ENCODE measurements around the gene TCF15.
"Not testable (repeated sequence)": the region's sequence is repeated elsewhere in the genome, so short reads cannot be mapped to it uniquely, and the experiment has no call there.

The TCF15 gene

DNA sequence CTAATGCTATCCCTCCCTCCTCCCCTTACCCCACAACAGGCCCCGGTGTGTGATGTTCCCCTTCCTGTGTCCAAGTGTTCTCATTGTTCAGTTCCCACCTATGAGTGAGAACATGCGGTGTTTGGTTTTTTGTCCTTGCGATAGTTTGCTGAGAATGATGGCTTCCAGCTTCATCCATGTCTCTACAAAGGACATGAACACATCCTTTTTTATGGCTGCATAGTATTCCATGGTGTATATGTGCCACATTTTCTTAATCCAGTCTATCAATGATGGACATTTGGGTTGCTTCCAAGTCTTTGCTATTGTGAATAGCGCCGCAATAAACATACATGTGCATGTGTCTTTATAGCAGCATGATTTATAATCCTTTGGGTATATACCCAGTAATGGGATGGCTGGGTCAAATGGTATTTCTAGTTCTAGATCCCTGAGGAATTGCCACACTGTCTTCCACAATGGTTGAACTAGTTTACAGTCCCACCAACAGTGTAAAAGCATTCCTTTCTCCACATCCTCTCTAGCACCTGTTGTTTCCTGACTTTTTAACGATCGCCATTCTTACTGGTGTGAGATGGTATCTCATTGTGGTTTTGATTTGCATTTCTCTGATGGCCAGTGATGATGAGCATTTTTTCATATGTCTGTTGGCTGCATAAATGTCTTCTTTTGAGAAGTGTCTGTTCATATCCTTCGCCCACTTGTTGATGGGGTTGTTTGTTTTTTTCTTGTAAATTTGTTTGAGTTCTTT is 31.0 kb downstream of the TCF15 start:
- not testable (repeated sequence) for DNase-seq (ENCODE audit: low read depth)

GRCh38 chr20:577167-577791 is 32.8 kb downstream of the TCF15 start:
- DNase-seq (ENCODE audit: low read depth): no peak

DNA sequence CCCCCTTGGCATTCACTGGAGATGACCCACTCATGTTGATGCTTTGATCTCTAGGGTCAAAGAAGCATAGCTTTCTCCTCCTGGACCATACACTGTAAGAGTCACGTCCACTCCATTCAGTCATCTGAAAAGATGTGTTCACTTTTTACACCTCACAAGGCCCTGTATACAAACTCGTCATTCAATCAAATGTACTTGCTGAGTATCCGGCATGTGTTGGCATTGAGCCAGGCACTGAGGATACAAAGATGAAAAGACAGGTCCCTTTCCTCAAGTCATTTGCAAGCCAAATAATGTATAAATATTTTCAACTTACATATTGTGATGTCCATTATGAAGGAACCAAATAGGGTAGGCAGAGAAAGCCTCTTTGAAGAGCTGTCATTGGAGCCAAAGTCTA is 34.0 kb downstream of the TCF15 start:
- no peak for DNase-seq (ENCODE audit: low read depth)

DNA sequence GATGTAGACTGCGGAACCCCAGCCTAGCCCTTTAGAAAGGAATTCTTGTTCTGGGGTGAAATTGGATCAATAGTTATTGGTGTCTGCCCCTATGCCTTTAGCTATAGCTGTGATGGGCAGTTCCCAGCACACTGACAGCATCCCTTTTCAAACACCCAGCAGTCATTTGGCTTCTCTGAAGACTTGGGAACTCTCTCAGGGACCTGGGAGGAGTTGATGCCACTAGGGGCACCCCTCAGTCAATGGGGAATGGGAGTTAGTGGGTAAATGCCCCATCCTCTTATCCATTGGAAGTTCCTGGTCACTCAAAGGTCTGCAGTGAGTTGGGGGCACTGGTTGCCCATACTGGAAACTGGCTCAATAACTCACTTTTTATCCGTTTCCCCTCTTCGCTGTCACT is 34.9 kb downstream of the TCF15 start:
- no peak for DNase-seq (ENCODE audit: low read depth)

GRCh38 chr20:574297-574942 is 35.7 kb downstream of the TCF15 start:
- no peak for DNase-seq (ENCODE audit: low read depth)

- DNase-seq (ENCODE audit: low read depth): no peak
Observed at GRCh38 chr20:573414-574296, 36.5 kb downstream of the TCF15 start.

DNA sequence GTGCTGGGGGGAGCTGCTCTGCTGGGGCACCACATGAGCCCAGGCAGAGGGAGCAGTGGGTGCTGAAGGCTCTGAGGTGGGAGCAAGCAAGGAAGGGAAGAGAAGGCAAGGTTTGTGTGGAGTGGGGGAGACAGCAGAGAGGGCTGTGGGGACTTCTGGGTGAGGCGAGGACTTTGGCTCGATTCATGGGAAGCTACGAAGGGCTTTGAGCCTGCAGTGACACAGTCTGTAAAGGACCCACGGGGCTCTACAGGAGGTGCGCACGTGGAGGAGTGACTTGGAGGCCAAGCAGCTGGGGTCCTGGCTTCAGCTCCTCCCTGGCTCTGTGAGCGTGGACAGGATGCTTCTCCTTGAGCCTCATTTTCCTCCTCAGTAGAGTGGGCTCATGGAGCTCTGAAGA is 37.4 kb downstream of the TCF15 start:
- DNase-seq (ENCODE audit: low read depth): no peak

- no peak for DNase-seq (ENCODE audit: low read depth)
Observed at GRCh38 chr20:571754-572441, 38.2 kb downstream of the TCF15 start.

GRCh38 chr20:568673-569415 is 41.3 kb downstream of the TCF15 start:
- no peak for DNase-seq (ENCODE audit: low read depth)

GRCh38 chr20:568097-568652 is 41.9 kb downstream of the TCF15 start:
- no peak for DNase-seq (ENCODE audit: low read depth)

GRCh38 chr20:564192-564591 is 45.9 kb downstream of the TCF15 start:
- no peak for DNase-seq (ENCODE audit: low read depth)

DNA sequence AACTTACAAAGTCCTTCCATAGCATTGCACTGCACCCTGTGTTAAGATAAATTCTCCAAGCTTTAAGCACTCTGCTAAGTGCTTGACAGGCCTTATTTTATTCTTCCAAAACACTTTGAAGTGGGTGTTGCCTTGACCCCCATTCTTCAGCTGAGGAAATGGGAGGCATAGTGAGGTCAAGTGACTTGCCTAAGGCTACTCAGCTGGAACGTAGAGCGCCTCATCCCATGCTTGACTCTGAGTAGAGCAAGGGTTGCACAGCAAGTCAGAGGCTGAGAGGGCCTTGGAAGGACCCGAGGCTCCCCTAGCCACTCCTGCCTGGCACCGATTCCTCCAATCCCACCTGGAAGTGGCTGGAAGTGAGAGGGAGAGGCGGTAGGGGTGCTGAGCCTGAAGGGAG is 46.9 kb downstream of the TCF15 start:
- DNase-seq (ENCODE audit: low read depth): no peak

DNA sequence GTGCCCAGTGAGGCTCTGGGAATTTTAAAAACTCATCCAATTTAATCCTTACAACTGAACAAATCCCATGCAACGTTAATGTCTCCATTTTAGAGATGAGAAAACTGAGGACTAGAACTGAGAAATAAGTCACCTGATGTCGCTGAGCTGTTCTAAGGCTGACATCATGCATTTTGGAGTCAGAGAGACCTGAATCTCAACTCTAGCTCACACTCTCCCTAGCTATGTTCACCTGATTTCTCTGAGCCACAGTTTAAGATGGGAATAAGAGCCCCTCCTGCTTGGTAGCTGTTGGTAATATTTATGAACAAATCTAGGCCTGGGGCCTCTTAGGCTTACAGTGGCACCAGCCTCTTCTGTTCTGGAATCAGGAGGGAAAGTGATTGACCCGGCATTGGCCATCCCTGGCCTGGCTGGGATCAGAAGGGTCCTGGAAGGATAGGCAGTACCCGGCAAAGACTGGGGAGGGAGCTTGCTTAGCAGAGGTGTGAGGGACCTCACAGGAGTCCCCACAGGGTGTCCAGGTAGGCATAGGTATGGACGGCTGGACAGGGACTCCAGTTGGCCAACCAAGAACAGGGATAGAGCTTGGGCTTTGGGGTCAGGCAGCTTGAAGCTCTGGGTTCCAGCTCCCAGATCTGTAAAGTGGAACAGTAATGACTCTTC is 47.7 kb downstream of the TCF15 start:
- no peak for DNase-seq (ENCODE audit: low read depth)

DNA sequence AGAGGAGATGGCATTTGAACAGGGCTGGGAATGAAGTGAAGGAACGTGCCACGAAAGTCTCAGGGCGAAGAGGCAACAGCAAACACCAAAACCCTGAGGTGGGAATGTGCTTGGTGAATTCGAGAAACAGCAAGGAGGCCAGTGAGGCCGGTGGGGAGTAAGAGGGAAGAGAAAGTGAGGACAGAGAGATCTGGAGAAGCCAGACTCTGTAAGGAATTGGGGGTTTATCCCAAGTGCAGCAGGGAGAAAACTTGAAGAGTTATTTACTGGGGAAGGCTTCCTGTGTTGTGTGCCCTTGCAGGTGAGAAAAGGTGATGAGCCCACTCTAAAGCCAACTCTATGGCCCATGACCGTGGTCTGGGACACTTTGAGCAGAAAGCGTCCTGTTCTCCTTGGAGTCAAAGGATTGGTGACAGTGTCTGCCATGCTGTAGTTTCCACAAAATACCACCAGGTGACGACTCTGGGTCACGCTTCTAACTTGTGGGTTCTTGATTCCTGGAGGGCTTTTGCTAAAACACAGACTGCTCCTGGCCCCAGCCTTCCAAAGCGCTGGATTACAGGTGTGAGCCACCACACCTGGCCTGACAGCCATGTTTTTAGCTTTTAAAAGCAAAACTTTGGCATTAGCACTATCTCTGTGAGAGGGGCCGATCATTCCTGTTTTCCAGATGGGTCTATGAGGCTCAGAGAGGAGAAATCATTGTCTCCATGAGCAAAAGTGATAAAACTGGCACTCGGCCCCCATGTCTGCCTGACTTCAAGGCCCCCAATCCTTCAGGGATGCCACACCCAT is 48.5 kb downstream of the TCF15 start:
- no peak for DNase-seq (ENCODE audit: low read depth)

DNA sequence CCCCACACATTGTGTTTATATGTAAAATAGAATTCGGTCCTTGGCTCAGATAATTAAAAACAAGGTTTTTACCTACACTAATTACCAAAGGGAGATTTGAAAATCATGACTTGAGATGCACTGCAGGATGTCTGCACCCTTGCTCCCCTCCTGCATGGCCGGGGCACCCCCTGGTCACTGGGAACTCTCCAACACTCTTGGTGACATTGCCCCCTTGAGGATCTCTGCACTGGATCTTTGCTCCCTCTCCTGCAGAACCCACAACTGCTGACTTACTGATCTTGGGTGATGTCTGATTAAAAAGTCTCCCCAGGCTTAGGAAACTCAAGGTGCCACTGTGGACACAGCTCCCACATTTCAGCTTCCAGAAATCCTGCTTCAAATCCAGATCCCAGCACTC is 49.4 kb downstream of the TCF15 start:
- no peak for DNase-seq (ENCODE audit: low read depth)

DNA sequence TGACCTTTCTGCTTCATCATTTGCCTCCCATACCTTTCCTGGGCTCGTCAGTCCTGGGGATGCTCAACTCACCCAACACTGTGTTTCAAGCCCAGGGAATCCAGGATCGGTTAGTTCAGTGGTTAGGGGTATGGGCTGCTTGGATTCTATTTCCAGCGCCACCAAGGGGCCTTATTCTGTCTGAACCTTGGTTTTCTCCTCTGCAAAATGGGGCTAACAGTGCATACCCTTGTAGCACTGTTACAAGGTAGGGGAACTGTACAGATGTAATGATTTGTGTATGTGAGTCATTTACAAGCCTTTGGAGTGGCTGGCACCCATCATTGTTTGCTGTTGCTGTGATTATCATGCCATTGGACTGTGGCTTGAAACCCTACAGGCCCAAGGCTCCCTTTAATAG is 52.0 kb downstream of the TCF15 start:
- DNase-seq (ENCODE audit: low read depth): no peak

GRCh38 chr20:556984-557383 is 53.1 kb downstream of the TCF15 start:
- no peak for DNase-seq (ENCODE audit: low read depth)

GRCh38 chr20:555976-556385 is 54.1 kb downstream of the TCF15 start:
- no peak for DNase-seq (ENCODE audit: low read depth)

Data from GM04503 (cell line).